NOMO-1 (cell line): ENCODE data around the gene ABCA4.
A peak's percentile ranks its signal among the peaks of the same experiment; 100 is the strongest.

Experiments used
- DNase-seq, 2 experiments: peaks; one replicate each; lab custom pipeline; 2025; ENCODE audit not compliant: unreplicated experiment in 2 of 2; lab: John Stamatoyannopoulos, UW

The ABCA4 gene

DNA sequence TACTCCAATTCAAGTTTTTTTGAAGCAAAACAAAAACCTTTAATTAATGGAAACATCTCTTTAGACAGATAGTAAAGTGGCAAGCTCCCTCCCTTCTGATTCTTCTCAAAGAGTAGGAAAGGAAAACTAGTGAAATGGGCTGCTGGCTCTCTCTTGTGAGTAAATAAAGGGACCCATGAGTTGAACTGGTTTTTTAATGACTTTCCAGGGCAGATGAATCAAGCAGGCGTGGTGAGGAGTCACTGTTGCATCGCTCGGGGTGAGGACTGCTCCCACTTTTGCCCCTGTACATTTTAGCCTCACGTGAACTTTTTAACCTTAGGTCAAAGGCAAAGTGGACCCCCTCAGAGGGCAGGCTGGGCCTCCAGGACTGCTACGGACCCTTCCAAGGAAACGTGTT lies 64.8 kb downstream of the ABCA4 start:
- DNase-seq = no peak

- no peak for DNase-seq
Measured at GRCh38 chr1:94055459-94056122, 65.4 kb downstream of the ABCA4 start.

DNA sequence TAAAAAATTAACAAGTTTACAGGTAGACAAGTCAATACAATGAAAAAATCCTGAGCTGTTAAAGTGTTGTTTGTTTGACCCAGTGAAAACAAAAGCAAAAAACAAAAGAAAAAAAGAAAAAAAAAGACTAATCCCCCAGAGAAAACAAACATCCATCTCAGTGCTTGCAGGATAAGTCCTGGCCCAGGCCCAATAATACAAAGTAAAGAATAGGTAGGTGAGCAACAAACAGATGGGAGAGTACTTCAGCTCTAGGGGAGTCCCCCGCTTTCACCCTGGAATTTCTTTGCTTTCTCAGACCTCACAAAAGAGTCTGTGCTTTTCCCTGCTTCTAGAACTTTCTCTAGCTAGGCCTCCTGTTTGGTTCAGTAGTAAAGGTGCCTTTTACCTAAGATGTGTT lies 70.3 kb downstream of the ABCA4 start:
- no peak for DNase-seq

DNA sequence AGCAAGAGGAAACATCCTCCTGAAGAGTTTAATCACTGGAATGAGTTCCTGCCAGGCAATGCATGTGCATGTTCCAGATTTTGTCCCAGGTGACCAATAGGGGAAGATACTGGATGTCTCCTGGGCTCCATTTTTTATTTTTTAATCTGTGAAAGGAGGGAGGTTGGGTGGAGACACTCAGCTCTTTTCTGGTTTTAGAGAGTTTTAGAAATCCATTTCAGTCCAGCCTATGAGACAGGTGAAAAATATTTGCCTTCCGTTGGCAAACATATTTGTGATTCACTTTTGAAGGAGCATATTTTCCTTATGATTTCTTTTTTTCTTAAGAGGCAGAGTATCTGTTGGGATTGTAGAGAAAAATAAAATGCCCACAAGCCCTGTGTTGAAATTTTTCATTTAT lies 70.7 kb downstream of the ABCA4 start:
- DNase-seq = no peak

GRCh38 chr1:94049791-94050190 lies 71.2 kb downstream of the ABCA4 start:
- DNase-seq = no peak

GRCh38 chr1:94048413-94049164 lies 72.4 kb downstream of the ABCA4 start:
- no peak for DNase-seq

DNA sequence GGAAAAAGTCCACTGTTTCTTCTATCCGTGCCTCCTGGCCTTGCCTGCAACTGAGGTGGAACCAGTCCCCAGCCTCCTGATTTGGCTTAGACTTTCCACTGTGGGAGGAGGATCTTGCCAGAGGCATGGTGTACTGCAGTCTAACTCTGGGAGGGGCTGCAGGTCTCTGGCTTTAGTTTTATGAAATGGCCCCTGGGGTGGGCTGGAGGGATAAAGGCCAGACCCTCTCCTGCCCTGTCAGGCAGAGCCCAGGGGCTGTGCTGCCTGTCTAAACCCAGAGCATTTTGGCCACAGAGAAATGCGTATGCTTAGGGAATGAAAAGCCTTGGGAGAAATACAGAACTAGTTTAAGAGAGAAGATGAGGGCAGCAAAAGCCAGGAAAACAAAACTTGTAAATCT lies 73.0 kb downstream of the ABCA4 start:
- DNase-seq = no peak

- peak in 1 of 2 experiments; percentile 41 for DNase-seq
Measured at GRCh38 chr1:94045465-94046056, 75.4 kb downstream of the ABCA4 start.

DNA sequence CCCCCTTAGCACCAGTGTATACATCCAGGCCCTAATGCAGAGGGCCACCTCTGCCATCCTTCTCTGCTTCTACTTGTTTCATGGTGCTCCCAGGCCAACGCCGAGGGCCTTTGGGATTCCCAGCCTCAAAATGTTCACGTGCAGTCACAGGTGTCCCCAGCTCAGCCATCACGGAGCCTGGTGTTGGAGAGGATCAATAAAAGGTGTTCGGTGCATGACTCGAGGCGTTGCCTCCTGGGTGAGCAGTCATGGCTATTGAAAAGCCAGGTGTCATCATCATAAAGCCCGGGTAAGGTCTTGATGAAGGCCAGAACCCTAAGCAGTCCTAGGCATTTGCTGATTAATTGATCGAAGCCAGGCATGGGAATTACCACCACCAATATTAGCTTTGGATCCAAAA lies 76.1 kb downstream of the ABCA4 start:
- DNase-seq = no peak

DNA sequence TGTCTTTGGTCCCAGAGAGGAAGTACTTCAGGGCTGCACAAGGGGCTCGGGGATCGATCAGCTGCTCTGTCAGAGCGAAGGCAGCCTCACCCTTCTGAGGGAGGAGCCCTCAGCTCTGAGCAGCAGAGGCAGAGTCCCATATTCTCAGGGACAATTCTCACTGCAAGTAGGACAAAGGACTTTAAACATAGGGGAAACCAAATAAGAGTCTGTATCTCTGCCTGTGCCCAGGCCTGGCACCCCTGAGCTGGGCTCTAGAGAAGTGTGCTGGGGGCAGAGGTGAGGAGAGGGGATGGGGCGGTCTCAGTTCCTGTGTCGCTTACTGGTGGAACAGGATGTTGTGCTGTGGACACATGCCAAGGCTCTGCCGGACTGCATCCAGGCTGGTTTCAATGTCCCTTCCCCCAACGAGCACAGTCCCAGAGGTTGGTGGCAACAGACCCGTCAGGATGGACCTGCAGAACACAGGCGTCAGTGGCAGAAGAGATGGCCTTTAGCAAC lies 76.6 kb downstream of the ABCA4 start:
- DNase-seq = peak; percentile 12 to 14

DNA sequence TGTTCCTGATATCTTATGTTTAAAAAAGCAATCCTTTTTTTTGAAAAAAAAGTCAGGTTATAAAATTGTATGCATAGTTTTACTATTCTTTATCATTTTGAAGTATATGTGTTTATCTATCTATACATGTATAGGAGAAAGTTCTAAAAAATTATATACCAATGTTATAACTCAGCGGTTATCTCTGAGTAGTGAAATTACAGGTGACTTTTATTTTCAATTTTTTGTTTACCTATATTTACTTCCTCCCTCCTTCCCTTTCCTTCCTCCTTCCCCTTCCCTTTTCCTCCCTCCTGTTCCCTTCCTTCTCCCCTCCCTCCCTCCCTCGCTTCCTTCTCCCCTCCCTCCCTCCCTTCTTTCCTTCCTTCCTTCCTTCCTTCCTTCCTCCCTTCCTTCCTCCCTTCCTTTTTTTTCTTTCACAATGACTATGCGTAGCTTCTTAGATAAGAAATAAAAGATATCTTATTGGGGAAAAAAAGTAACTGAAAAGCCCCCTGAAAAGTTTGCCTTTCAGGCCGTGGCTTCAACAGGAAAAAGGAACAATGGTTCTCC lies 77.1 kb downstream of the ABCA4 start:
- no peak for DNase-seq

DNA sequence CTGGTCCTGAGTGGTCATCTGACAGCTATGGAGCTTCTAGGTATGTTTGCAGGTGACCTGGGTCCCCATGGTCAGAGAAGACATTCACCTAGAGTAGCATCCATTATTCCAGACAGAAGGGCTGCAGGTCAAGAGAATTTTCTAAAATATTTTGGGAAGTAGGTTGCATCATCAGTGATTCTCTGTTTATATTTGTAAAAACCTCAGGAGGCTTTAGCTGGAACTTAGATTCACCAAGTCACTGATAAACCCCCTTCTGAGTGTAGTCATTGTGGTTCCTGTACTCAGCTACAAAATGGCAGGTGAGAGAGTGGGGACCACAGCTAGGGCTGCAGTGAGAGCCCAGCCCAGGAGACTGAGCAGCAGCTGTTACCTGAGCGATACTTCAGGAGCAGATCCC lies 78.6 kb downstream of the ABCA4 start:
- DNase-seq = no peak

DNA sequence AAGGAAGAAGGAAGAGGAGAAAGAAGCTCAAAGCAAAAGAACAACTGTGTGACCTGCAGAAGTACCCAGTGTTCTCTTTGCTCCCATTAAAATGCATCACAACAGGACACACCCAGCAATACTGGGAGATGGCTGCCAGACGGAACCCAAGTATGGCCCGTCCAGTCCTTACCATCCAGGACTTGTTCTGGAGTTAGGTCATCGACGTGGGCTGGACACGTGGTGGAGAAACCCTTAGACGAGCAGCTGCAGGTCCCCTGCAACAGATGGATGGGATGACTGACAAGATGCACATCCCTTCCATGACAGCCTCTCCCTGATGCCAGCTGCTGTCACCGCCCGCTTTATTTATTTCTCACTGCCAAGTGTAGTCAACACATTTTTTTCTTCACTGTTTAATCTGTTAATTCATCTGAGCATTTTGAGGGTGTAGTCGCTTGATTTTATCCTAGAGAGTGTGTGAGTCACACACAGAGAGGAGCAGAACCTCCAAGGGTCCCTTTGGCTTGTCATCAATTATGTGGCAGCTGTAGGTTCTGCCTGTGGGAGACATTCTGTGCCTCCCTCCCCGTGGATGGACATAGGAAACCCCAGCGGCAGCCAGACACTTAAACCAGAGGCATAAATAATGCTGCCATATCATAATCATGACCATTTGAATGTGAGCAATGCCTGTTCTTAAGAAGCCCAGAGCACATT lies 80.9 kb downstream of the ABCA4 start:
- DNase-seq = no peak

- DNase-seq = peak in 1 of 2 experiments; percentile 25
Measured at GRCh38 chr1:94039514-94039870, 81.5 kb downstream of the ABCA4 start.

DNA sequence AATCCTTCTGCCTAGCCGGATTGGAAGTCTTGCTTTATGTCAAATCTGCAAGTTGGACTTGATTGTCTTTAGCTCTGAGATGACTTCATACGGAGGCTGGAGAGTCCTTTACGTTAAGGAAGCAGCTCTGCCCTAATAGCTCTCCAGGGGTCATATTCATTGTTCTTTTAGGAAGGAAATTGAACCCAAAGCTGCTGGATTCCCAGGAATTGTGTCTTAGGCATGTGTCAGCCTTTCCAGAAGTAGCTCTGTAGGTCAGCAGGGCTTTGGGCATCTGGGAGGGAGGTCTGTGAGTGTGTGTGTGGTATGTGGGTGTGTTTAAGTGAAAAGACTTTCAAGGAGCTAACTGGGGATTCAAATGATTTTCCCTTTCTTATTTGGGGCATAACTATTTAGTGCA lies 82.4 kb downstream of the ABCA4 start:
- DNase-seq = no peak

DNA sequence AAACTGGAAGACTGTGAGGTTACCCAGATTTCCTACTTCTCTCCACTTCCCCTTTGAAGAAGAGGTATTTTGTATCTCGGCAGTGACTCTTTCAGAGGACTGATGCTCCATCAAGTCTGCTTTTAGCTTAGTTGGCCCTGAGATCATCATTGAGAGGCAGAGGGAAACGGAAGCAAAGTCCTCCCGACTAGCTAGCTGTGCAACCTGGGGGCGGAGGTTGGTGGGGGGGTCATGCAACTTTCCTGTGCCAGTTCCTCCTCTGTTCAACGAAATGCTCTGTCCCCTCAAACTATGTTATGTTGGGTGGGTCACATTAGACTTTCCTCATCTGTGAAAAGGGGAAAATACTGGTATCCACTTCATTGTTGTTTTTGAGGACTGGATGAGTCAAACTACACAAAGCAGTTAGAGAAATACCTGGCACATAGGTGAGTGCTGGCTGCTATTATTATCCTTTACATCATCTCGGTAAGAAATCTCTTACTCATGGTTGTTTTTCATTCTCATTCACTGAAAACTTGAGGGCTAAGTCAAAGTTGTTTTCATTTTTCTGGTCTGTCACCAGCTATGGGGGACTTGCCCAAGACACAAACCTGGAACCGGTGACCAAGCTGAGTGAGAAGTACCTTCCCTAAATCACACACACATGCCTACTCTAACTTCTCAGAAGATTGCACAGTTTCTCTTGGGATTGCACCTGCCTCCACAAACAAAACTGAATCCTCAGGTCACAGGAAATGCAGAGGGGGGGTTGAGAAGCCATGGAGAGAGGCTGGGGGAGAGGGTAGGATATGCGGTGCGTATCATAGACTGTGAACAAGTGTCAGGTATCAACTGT lies 83.3 kb downstream of the ABCA4 start:
- peak in 1 of 2 experiments; percentile 29 for DNase-seq

DNA sequence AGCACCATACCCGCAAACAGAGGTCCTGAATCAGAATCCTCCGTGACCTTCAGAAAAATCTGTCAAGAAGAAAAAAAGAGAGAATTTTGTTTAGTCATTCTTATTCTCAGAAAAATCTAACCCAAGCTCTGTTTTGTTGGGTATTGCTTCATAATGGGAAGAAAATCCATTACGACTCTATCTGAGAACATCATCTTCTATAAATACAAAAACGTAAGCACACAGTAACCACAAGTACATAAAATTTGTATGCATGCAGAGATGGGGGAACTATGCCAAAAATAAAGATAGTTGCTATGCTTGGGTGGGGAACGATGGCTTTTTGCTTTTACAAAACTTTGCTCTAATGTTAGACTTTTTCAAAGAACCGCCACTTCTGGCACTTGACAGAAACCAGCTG lies 84.2 kb downstream of the ABCA4 start:
- DNase-seq = no peak

- DNase-seq = no peak
Measured at GRCh38 chr1:94033849-94034248, 87.1 kb downstream of the ABCA4 start.

DNA sequence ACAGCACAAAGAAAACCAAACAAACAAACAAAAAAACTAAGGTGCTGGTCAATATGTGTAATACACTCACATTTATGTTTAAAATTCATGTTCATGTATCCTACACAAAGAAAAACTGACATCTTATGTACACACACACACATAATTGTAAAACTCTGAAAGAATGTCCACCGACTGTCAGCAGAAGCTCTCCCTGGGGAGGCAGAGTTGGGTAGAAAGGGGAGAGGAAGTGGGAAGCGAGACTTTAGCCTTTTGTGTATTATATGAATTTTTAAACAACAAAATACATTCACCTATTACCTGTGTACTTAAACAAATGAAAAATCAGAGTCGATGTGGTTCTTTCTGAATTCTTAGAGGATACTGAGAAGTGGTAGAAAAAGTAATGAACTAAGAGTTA lies 88.3 kb downstream of the ABCA4 start:
- DNase-seq = peak in 1 of 2 experiments; percentile 40

DNA sequence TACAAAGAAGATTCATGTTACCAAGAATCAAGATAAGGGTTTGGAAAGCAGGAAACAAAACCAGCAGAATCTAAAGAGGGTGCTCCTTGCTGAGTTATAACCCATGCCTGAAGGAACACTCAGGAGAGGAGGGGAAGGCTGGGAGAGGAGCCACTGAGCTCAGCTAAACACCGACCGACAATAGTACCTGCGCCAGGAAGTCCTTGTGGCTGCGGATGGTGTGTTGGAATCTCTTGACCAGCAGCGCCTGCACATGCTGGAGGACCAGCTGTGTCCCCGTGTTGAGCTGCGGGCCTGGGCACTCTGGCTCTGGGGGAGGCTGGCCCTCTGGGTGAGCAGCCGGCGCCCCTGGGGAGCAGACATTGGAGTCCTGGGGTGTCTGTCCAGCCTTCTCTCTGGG lies 89.4 kb downstream of the ABCA4 start:
- DNase-seq = no peak
